HepG2 (cell line): ENCODE measurements around the gene PGK1. TPM values are rescaled to one million over a fixed set of nuclear protein-coding genes. Genes with fewer than 3 reads are reported as not detected.
A peak's percentile ranks its signal among the peaks of the same experiment; 100 is the strongest.

Source experiments
- ARHGAP35 ChIP-seq: sonication (generic); formaldehyde crosslinking; IDR thresholded peaks from 2 replicates; pipeline ENCODE4 v1.9.0; 2022; ENCODE audit warnings: mild to moderate bottlenecking, inconsistent platforms, moderate library complexity, missing genetic modification reagents, borderline replicate concordance
- FOXM1 ChIP-seq: sonication (generic); formaldehyde crosslinking; IDR thresholded peaks from 2 replicates; pipeline ENCODE4 v1.5.0; 2020; ENCODE audit warnings: missing genetic modification reagents
- HOXA5 ChIP-seq: sonication (generic); formaldehyde crosslinking; IDR thresholded peaks from 2 replicates; pipeline ENCODE4 v1.4.0; 2020; ENCODE audit warnings: missing genetic modification reagents
- KDM4B ChIP-seq: sonication (generic); formaldehyde crosslinking; IDR thresholded peaks from 2 replicates; pipeline ENCODE4 v1.4.0; 2020; ENCODE audit warnings: missing genetic modification reagents
- NR1H2 ChIP-seq: sonication (generic); formaldehyde crosslinking; IDR thresholded peaks from 2 replicates; pipeline ENCODE4 v1.8.1; 2022; ENCODE audit warnings: low read depth, missing genetic modification reagents, borderline replicate concordance
- SP5 ChIP-seq: IDR thresholded peaks from 2 replicates; pipeline ENCODE4 v1.6.1; 2016; ENCODE audit warnings: low read depth, borderline replicate concordance
- TMF1 ChIP-seq: sonication (generic); formaldehyde crosslinking; IDR thresholded peaks from 2 replicates; pipeline ENCODE4 v1.8.1; 2022; ENCODE audit warnings: low read depth, missing genetic modification reagents
- polyA plus RNA-seq, 8 experiments: library from polyadenylated mRNA; depleted of rRNA in 3 of 8; stranded (reverse) in 7 of 8; unstranded in 1 of 8; fragments of >200 nt; fragmentation: Illumina TruSeq in 4 of 8; extraction: Trizol in 4 of 8; gene quantifications; 2 replicates each; pipeline versions ENCODE4 v1.2.1 to v1.2.3, GENCODE V29; 2011 to 2016; ENCODE audit warnings: low read depth in 4 of 8, missing spikeins in 1 of 8, mixed read lengths in 1 of 8; ENCODE audit not compliant: insufficient read depth in 1 of 8
- total RNA-seq, 5 experiments: library from RNA; depleted of rRNA; stranded (reverse); fragments of >200 nt; fragmentation: Illumina TruSeq; extraction: Trizol; gene quantifications; 2 replicates each; pipeline ENCODE4 v1.2.3, GENCODE V29; 2016; ENCODE audit warnings: low read depth in 1 of 5
- TF ChIP-seq, protein P1 (sequence below): sonication (generic); formaldehyde crosslinking; IDR thresholded peaks from 2 replicates; pipeline ENCODE4 v1.4.0; 2020; ENCODE audit warnings: low read depth, missing genetic modification reagents
- TF ChIP-seq, protein P2 (sequence below): sonication (generic); formaldehyde crosslinking; IDR thresholded peaks from one replicate; pipeline ENCODE4 v1.5.1; 2020; ENCODE audit warnings: mild to moderate bottlenecking, missing genetic modification reagents; ENCODE audit errors: not compliant biosample characterization
- TF ChIP-seq, protein P3 (sequence below): IDR thresholded peaks from 2 replicates; pipeline ENCODE4 v1.6.1; 2016; ENCODE audit warnings: mild to moderate bottlenecking, missing biosample characterization, missing genetic modification reagents
- TF ChIP-seq, protein P4 (sequence below): sonication (generic); formaldehyde crosslinking; IDR thresholded peaks from 2 replicates; pipeline ENCODE4 v1.5.1; 2020; ENCODE audit warnings: missing genetic modification reagents, mild to moderate bottlenecking, borderline replicate concordance

The PGK1 gene
- total and polyA plus RNA-seq, 2 of the 13 experiments (the other 11 are each of a cell fraction or from before 2014, with no cell fraction given): 325 to 1,274 TPM

DNA sequence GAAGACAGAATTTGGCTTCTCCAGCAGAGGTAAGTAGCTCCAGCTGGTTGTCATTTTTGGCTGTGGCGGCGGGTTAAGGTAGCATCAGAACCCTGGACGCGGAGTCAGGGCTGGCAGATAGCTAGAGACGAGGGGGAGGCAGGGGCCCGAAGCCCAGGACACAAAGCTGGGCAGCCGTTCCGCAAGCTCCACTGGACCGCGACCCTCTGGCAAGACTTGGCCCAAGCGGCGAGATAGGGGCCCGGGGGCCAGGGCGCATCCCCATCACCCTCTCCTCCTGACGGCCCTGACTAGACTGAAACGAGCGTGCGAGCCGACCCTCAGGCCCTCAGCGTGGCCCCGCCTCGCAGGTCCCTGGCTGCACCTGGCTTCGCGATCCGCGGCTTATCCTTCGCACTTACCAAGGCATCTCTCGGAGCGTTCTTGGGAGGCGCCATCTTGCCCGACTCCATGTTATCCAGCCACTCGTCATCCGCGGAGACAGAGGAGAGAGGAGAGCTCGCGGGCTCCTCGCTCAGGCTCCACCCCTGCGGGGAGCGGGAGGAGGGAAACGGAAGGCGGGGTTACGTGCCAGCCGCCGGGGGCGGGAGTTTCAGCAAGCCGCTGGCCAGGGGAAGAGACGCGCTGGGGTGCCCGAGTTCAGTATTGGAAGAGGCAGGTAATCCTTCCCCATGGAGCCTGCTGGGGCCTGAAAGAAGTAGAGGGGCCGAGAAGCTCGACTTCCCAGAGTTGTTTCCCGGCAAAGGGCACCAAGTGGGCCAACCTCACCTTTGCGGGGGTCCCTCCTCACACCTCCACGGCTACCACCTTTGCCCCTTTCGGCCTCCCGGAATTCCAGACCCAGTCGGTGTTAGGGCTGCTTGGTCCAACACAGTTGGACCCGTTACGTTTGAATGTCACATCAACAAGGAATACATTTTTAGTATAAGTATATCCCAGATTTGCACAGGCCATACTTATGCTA is 35.4 kb downstream of the PGK1 start, which contains the start of gene TAF9B (continued):
- TF ChIP-seq SP5 (CRISPR knock-in tag) (0 out of 2 replicates have a peak, but pooled peaks have one; percentile 29), TMF1 (no peak), NR1H2 (CRISPR knock-in tag) (no peak), FOXM1 (CRISPR knock-in tag) (no peak), ARHGAP35 (CRISPR knock-in tag) (no peak), HOXA5 (CRISPR knock-in tag) (no peak), KDM4B (CRISPR knock-in tag) (no peak)
- TF ChIP-seq, protein P1, sequence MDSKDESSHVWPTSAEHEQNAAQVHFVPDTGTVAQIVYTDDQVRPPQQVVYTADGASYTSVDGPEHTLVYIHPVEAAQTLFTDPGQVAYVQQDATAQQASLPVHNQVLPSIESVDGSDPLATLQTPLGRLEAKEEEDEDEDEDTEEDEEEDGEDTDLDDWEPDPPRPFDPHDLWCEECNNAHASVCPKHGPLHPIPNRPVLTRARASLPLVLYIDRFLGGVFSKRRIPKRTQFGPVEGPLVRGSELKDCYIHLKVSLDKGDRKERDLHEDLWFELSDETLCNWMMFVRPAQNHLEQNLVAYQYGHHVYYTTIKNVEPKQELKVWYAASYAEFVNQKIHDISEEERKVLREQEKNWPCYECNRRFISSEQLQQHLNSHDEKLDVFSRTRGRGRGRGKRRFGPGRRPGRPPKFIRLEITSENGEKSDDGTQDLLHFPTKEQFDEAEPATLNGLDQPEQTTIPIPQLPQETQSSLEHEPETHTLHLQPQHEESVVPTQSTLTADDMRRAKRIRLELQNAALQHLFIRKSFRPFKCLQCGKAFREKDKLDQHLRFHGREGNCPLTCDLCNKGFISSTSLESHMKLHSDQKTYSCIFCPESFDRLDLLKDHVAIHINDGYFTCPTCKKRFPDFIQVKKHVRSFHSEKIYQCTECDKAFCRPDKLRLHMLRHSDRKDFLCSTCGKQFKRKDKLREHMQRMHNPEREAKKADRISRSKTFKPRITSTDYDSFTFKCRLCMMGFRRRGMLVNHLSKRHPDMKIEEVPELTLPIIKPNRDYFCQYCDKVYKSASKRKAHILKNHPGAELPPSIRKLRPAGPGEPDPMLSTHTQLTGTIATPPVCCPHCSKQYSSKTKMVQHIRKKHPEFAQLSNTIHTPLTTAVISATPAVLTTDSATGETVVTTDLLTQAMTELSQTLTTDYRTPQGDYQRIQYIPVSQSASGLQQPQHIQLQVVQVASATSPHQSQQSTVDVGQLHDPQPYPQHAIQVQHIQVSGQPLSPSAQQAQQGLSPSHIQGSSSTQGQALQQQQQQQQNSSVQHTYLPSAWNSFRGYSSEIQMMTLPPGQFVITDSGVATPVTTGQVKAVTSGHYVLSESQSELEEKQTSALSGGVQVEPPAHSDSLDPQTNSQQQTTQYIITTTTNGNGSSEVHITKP (CRISPR knock-in tag): no peak
- TF ChIP-seq, protein P2, sequence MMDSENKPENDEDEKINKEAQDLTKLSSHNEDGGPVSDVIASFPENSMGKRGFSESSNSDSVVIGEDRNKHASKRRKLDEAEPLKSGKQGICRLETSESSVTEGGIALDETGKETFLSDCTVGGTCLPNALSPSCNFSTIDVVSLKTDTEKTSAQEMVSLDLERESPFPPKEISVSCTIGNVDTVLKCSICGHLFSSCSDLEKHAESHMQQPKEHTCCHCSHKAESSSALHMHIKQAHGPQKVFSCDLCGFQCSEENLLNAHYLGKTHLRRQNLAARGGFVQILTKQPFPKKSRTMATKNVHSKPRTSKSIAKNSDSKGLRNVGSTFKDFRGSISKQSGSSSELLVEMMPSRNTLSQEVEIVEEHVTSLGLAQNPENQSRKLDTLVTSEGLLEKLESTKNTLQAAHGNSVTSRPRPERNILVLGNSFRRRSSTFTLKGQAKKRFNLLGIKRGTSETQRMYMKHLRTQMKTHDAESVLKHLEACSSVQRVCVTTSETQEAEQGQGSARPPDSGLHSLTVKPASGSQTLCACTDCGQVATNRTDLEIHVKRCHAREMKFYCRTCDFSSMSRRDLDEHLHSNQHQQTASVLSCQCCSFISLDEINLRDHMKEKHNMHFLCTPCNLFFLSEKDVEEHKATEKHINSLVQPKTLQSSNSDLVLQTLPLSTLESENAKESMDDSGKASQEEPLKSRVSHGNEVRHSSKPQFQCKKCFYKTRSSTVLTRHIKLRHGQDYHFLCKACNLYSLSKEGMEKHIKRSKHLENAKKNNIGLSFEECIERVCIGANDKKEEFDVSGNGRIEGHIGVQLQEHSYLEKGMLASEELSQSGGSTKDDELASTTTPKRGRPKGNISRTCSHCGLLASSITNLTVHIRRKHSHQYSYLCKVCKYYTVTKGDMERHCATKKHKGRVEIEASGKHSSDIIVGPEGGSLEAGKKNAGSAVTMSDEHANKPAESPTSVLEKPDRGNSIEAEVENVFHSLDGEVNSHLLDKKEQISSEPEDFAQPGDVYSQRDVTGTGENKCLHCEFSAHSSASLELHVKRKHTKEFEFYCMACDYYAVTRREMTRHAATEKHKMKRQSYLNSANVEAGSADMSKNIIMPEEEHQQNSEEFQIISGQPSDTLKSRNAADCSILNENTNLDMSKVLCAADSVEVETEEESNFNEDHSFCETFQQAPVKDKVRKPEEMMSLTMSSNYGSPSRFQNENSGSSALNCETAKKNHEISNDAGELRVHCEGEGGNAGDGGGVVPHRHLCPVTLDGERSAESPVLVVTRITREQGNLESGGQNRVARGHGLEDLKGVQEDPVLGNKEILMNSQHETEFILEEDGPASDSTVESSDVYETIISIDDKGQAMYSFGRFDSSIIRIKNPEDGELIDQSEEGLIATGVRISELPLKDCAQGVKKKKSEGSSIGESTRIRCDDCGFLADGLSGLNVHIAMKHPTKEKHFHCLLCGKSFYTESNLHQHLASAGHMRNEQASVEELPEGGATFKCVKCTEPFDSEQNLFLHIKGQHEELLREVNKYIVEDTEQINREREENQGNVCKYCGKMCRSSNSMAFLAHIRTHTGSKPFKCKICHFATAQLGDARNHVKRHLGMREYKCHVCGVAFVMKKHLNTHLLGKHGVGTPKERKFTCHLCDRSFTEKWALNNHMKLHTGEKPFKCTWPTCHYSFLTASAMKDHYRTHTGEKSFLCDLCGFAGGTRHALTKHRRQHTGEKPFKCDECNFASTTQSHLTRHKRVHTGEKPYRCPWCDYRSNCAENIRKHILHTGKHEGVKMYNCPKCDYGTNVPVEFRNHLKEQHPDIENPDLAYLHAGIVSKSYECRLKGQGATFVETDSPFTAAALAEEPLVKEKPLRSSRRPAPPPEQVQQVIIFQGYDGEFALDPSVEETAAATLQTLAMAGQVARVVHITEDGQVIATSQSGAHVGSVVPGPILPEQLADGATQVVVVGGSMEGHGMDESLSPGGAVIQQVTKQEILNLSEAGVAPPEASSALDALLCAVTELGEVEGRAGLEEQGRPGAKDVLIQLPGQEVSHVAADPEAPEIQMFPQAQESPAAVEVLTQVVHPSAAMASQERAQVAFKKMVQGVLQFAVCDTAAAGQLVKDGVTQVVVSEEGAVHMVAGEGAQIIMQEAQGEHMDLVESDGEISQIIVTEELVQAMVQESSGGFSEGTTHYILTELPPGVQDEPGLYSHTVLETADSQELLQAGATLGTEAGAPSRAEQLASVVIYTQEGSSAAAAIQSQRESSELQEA (CRISPR knock-in tag): no peak
- TF ChIP-seq, protein P3, sequence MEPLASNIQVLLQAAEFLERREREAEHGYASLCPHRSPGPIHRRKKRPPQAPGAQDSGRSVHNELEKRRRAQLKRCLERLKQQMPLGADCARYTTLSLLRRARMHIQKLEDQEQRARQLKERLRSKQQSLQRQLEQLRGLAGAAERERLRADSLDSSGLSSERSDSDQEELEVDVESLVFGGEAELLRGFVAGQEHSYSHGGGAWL (CRISPR knock-in tag): no peak
- TF ChIP-seq, protein P4, sequence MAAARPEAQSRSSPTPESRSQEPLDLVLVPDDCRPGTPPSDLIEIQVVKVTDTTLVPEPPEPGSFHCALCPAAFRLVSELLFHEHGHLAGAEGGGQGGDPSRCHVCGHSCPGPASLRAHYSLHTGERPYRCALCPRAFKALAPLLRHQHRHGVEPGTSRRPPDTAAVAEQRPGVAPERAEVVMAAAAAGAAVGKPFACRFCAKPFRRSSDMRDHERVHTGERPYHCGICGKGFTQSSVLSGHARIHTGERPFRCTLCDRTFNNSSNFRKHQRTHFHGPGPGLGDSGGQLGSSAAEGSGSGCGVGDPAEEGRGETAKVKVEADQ (CRISPR knock-in tag): no peak
